ENCODE data around the gene FSD1. TPM values are rescaled to one million over a fixed set of nuclear protein-coding genes. Genes with fewer than 3 reads are reported as not detected.
A peak's percentile ranks its signal among the peaks of the same experiment; 100 is the strongest.

Gene FSD1
- total RNA-seq, 1 donor from 2014 or later, result 17.7 TPM

DNA sequence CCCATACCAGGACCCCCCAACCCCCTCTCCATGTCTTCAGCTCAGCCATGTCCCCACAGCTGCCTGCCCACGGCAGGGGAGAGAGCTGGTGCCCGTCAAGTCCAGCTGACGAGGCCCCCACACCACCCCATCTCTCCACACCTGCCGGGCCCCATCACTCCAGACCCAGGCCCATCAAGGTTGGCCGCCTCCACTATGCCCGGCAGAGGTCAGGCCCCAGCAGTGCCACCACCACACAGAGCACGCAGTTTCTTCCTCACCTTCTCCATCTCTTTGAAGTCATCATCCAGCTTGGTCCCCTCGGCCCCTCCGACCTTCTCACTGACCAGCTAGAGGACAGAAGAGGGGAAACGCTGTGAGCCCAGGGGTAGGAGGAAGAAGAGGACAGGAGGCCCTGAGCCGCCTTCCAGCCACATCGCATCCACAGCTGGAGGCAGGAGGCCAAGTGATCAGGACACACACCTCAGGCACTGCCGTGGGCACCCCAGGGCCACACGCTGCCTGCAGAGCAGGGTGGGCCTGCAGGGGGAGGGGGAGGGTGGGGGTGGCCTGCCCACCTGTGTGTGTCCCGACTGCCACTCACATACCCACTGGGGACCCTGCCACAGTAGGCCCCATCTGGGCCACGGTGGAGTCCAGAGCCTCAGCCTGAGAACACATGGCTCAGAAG lies 62.4 kb downstream of the FSD1 start:
- H3K9me3 Mint-ChIP-seq, result no peaks in the 10 kb centered on the region
- peaks cover 26% of the 10 kb centered on the region for H3K4me1 Mint-ChIP-seq
- TF ChIP-seq, protein P1, sequence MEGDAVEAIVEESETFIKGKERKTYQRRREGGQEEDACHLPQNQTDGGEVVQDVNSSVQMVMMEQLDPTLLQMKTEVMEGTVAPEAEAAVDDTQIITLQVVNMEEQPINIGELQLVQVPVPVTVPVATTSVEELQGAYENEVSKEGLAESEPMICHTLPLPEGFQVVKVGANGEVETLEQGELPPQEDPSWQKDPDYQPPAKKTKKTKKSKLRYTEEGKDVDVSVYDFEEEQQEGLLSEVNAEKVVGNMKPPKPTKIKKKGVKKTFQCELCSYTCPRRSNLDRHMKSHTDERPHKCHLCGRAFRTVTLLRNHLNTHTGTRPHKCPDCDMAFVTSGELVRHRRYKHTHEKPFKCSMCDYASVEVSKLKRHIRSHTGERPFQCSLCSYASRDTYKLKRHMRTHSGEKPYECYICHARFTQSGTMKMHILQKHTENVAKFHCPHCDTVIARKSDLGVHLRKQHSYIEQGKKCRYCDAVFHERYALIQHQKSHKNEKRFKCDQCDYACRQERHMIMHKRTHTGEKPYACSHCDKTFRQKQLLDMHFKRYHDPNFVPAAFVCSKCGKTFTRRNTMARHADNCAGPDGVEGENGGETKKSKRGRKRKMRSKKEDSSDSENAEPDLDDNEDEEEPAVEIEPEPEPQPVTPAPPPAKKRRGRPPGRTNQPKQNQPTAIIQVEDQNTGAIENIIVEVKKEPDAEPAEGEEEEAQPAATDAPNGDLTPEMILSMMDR (IDR thresholded peaks at IDR 0.05; ENCODE audit: unreplicated experiment), result no peak
- no peak overlapping the region for H3K4me3 Mint-ChIP-seq
- peak overlapping the region; percentile 25 for H3K27ac Mint-ChIP-seq
- no peaks in the 10 kb centered on the region for H3K27me3 Mint-ChIP-seq (ENCODE audit: low read depth)
- DNase-seq (ENCODE audit: low spot score in 2 of 2, unreplicated experiment in 2 of 2), result no peak
- H3K36me3 Mint-ChIP-seq, result peaks cover 6% of the 10 kb centered on the region

DNA sequence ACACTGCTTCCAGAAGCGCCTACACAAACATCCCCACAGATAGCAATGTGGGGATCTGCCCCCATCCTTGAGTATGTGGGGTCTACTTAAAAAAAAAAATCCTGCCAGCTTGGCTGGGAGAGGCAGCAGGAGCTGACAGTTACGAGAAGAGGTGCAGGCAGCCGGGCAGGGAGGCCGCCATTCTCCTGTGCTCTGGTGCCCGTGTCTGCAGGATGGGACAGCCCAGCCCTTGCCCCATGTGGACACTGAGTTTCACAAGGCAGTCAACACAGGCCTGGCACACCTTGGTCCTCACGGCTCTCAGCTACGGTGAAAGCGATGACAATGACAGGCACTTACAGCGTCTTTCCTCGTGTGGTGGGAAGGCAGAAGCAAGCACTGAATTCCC lies 62.9 kb downstream of the FSD1 start:
- H3K36me3 Mint-ChIP-seq, result peaks cover 3% of the 10 kb centered on the region
- no peak for DNase-seq (ENCODE audit: low spot score in 2 of 2, unreplicated experiment in 2 of 2)
- TF ChIP-seq, protein P1 (IDR thresholded peaks at IDR 0.05; ENCODE audit: unreplicated experiment), result no peak
- no peaks in the 10 kb centered on the region for H3K9me3 Mint-ChIP-seq
- no peaks in the 10 kb centered on the region for H3K27me3 Mint-ChIP-seq (ENCODE audit: low read depth)
- H3K4me1 Mint-ChIP-seq, result peaks cover 27% of the 10 kb centered on the region
- H3K4me3 Mint-ChIP-seq, result no peak overlapping the region
- no peak overlapping the region for H3K27ac Mint-ChIP-seq

DNA sequence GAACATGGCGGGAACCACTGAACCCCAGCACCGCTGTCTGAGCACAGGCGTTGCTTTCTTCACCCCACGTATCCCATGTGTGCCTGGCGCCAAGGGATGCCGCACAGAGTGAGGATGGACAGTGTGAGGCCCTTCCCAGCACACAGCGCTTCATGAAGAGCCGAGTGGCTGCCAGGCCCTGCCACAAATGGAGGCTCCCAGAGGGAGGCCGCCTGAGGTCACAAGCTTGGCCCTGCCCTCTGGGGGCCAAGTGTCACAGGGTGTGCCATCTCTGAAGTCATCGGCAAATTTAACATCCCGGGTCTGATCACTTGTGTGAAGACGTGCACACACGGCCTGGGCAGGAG lies 63.4 kb downstream of the FSD1 start:
- Mint-ChIP-seq H3K36me3 (peaks cover 3% of the 10 kb centered on the region), H3K4me1 (peaks cover 32% of the 10 kb centered on the region), H3K9me3 (no peaks in the 10 kb centered on the region), H3K4me3 (no peak overlapping the region), H3K27me3 (ENCODE audit: low read depth) (no peaks in the 10 kb centered on the region), H3K27ac (peak overlapping the region; percentile 95)
- DNase-seq (ENCODE audit: low spot score in 2 of 2, unreplicated experiment in 2 of 2), result no peak
- TF ChIP-seq, protein P1 (IDR thresholded peaks at IDR 0.05; ENCODE audit: unreplicated experiment), result no peak

DNA sequence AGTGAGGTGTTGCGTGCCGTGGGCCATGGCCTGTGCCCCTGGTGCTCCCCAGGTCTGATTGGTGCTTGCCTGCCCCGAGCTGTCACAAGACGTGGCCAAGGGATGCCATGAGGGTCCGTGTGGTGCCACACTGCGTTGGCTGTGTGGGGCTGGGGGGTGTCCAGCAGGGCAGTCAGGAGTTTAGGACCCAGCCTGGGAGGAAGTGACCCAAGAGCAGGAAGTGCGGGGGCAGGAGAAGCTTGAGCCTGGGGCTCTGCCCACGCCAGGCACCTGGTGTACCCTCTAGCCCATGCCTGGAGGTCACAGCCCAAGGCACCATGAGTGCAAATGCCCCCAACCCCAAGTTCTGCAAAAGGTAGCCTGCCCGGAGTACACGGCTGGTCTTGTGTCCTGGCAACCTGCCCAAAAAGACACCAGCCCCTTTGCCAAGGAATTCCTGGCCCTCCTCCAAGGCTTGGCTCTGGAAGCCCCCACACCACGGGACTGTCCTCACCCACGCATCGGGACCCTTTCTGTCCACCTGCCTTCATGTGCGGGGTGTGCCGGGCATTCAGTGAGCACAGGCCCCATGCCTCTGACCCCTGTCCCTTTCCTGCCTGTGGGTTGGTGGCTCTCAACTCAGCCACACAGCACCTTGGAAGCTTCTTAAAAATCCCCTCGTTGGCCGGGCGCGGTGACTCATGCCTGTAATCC lies 63.9 kb downstream of the FSD1 start:
- H3K4me3 Mint-ChIP-seq, result no peak overlapping the region
- peaks cover 3% of the 10 kb centered on the region for H3K36me3 Mint-ChIP-seq
- H3K27ac Mint-ChIP-seq, result peak overlapping the region; percentile 95
- TF ChIP-seq, protein P1 (IDR thresholded peaks at IDR 0.05; ENCODE audit: unreplicated experiment), result no peak
- H3K9me3 Mint-ChIP-seq, result no peaks in the 10 kb centered on the region
- H3K4me1 Mint-ChIP-seq, result peaks cover 35% of the 10 kb centered on the region
- no peaks in the 10 kb centered on the region for H3K27me3 Mint-ChIP-seq (ENCODE audit: low read depth)
- no peak for DNase-seq (ENCODE audit: low spot score in 2 of 2, unreplicated experiment in 2 of 2)

DNA sequence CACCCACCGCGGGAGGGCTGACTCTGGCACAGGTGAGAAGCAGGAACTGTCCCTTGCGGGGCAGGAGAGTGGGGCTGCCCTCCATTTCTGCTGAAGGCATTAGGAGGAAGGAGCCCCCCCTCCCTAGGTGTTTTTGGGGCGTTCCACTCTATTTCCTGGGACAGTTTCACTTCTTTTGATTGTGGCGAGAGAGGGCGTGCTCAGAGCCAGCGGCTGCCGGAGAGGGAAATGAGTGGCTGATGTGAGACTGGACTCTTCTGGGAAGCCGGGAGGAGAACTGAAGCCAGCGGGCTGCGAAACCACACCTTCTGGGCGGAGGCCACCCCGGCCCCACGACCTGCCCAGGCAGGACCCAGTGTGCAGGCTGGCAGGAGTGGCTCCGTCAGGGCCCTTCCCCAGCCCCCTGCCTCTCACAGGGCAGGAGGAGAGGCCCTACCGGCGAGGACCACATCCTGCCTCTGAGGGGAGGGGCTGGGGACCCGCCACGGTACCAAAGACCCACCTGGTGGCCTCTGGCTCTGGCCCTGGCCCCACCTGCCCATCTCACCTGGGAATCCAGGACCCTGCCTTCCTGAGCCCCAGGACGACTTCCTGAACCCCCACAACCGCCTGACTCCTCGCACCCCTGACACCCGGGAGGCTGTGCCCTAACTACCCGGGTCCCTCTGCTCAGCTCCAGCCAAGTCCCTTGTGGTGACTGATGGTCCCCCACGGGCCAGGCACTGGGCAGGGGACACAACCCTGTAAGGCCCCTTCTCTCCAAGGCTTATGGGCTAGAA lies 64.9 kb downstream of the FSD1 start:
- Mint-ChIP-seq H3K4me3 (peak overlapping the region; percentile 28), H3K27me3 (ENCODE audit: low read depth) (no peaks in the 10 kb centered on the region), H3K9me3 (no peaks in the 10 kb centered on the region), H3K36me3 (no peaks in the 10 kb centered on the region), H3K27ac (peak overlapping the region; percentile 95), H3K4me1 (peaks cover 42% of the 10 kb centered on the region)
- TF ChIP-seq, protein P1 (IDR thresholded peaks at IDR 0.05; ENCODE audit: unreplicated experiment), result no peak
- no peak for DNase-seq (ENCODE audit: low spot score in 2 of 2, unreplicated experiment in 2 of 2)

Data from mesothelial cell of epicardium (in vitro differentiated cells).